ENCODE measurements around the gene PELI1.
A peak's percentile ranks its signal among the peaks of the same experiment; 100 is the strongest.
"Not testable (repeated sequence)": the region's sequence is repeated elsewhere in the genome, so short reads cannot be mapped to it uniquely, and the experiment has no call there.

PELI1 gene

GRCh38 chr2:64086347-64087082 is 57.7 kb downstream of the PELI1 start:
- DNase-seq: no peak

- no peak for DNase-seq
Observed at GRCh38 chr2:64085936-64086335, 58.3 kb downstream of the PELI1 start.

GRCh38 chr2:64081046-64081445 is 63.2 kb downstream of the PELI1 start:
- DNase-seq: no peak

GRCh38 chr2:64080179-64080578 is 64.0 kb downstream of the PELI1 start:
- no peak for DNase-seq

- DNase-seq: not testable (repeated sequence)
Observed at GRCh38 chr2:64079688-64080087, 64.5 kb downstream of the PELI1 start.

- DNase-seq: not testable (repeated sequence)
Observed at GRCh38 chr2:64076828-64077227, 67.4 kb downstream of the PELI1 start.

GRCh38 chr2:64074616-64075015 is 69.6 kb downstream of the PELI1 start:
- DNase-seq: not testable (repeated sequence)

- no peak for DNase-seq
Observed at GRCh38 chr2:64067326-64067725, 76.9 kb downstream of the PELI1 start.

- DNase-seq: no peak
Observed at GRCh38 chr2:64065516-64065915, 78.7 kb downstream of the PELI1 start.

GRCh38 chr2:64063924-64064331 is 80.3 kb downstream of the PELI1 start:
- DNase-seq: peak in 3 of 51 donors; percentile 7 to 23 (median 16)

GRCh38 chr2:64063454-64063853 is 80.8 kb downstream of the PELI1 start:
- DNase-seq: no peak

- DNase-seq: no peak
Observed at GRCh38 chr2:64062840-64063239, 81.4 kb downstream of the PELI1 start.

GRCh38 chr2:64059270-64059669 is 85.0 kb downstream of the PELI1 start:
- no peak for DNase-seq

GRCh38 chr2:64056021-64056420 is 88.2 kb downstream of the PELI1 start:
- DNase-seq: no peak

GRCh38 chr2:64054161-64054915 is 89.9 kb downstream of the PELI1 start:
- no peak for DNase-seq

- peak in 2 of 51 donors; percentile 0 to 8 for DNase-seq
Observed at GRCh38 chr2:64052463-64053241, 91.6 kb downstream of the PELI1 start.

- peak in 45 of 51 donors; percentile 1 to 88 (median 38) for DNase-seq
Observed at GRCh38 chr2:64049633-64050220, 94.5 kb downstream of the PELI1 start.

- DNase-seq: no peak
Observed at GRCh38 chr2:64045938-64046337, 98.3 kb downstream of the PELI1 start.
